Fibroblast of gingiva (primary cell): ENCODE data around the gene HOXB2.

Experiments used
- DNase-seq: peaks from one replicate; pipeline ENCODE4 v3.0.0-alpha.2; 2011; ENCODE audit warnings: low read depth

Gene HOXB2

GRCh38 chr17:48565925-48566710 is 21.2 kb upstream of the HOXB2 start:
- no peak for DNase-seq

GRCh38 chr17:48565022-48565554 is 20.2 kb upstream of the HOXB2 start:
- no peak for DNase-seq

DNA sequence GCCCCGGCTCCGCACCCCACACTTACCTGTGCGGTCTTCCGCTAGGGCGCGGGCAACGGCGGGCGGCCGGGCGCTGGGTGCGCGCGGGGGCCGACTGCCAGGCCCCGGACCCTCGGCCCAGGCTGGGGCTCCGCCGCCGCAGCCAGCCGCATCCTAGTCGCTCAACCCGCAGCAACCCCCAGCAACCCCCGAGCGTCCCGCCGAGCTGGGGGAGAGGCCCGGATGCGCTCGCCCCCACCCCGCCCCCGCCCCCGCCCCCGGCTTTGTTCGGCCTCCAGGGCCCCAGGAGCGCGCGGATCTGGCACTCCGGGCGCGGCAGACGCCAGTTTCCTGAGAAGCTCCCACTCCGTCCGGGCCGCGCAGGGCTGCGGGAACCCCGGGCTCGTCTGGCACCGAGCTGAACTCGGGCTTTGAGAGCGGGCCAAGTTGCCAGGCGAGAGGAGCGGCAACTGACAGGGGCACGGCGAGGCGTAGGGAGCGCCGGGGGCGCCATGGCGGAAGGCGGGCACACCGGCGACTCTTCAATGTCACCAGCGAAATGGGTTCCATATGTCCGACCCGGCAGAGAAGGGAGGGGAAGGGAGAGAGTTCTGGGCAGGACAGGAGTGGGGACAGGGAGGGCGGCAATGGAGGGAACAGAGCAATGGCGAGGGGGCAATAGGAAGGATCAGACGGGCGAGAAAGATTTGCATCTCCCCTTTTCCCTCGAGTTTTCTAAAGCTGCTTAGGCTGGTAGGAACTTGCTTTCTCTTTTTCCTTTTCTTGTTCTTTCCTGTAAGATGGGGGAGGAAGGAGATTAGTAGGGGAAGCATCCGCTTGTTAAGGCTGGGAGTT is 19.5 kb upstream of the HOXB2 start:
- DNase-seq, result no peak

DNA sequence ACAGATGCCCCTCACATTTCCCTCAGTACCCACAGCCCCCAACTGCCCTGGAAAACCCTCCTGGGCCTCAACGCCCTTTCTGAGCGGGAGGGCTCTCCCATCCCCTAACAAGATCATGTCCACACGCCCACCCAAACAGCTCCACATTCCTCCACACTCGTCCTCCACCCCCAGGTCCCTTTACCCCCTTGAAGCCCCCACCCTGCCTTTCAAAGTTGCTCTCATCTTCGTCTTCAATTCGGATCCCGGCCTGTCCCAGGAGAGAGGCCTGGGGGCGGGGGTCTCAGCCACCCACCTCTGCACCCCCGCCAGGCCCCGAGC is 18.9 kb upstream of the HOXB2 start:
- DNase-seq, result no peak

GRCh38 chr17:48563385-48563838 is 18.5 kb upstream of the HOXB2 start:
- DNase-seq, result no peak

GRCh38 chr17:48562934-48563333 is 18.0 kb upstream of the HOXB2 start:
- DNase-seq, result no peak

- DNase-seq, result no peak
These were observed 17.2 kb upstream of the HOXB2 start for GRCh38 chr17:48561884-48562810.

- no peak for DNase-seq
These were observed 15.2 kb upstream of the HOXB2 start for GRCh38 chr17:48559840-48560817.

DNA sequence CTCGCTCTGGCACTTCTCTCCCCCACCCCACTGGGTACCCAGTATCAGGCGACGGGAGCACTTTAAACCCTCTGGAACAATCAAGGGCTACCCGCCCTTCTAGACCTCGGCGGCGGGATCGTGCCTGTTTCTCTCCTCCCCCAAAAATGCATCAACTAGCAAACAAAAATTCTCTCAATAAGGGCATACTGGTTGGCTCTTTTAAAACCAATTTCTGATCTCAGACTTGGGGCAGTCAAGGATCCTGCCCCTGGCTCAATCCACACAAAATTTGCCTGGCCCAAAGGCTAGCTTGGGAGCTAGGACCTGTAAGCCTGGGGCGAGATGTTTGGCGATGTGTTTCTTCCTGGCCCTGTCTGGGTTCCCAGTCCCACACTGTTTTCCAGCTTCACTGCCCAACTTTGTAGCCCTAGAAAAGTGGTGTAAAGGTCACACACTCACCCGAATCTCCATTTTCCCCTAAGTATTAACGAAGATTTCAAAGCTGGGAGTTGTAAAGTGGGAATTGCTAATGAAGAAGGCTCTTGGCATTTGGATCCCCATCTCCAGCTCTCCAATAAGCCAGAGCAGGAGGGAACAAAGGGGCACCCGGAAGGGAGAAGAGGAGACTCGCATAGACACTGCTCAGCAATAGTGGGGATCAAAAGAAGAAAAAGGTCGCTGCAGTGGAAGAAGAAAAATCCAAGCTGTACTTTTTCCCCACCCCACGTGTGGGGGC is 14.4 kb upstream of the HOXB2 start:
- DNase-seq, result no peak

- no peak for DNase-seq
These were observed 13.9 kb upstream of the HOXB2 start for GRCh38 chr17:48558831-48559121.

DNA sequence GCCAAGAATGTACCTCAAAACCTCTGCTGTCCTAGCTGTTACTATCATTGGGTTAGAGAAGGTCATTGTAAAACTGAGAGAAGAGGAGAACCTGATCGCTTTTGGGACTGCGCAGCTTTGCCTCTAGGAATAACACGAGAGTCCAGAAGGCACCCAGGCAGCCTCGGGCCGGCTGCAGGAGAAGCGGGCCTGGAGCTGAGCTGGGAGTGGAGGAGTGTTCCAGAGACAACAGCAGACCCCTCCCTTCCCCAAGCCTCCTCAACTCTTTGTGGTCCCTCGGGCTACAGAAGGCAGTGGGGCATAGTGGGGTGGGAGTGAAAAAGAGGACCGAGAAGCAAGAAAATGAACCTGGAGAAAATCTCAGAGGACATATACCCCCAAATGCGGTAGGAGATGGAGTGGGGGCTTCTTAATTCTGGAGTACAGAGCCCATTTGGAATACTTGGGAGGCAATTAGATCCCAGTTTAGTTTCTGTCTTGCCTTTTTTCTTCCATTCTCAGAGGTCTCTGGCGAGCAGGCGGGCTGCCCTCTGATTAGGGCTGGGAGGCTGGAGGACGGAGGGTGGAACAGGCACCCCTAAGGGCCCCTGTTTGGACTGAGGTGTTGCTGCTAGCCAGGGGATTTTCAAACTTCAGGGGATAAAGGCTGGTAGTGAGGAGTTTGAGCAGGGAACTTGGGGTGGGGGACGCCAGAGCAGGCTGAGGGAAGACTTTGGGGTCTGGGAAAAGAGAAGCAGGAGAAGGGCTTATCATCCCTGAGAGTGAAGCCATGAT is 13.3 kb upstream of the HOXB2 start:
- no peak for DNase-seq

DNA sequence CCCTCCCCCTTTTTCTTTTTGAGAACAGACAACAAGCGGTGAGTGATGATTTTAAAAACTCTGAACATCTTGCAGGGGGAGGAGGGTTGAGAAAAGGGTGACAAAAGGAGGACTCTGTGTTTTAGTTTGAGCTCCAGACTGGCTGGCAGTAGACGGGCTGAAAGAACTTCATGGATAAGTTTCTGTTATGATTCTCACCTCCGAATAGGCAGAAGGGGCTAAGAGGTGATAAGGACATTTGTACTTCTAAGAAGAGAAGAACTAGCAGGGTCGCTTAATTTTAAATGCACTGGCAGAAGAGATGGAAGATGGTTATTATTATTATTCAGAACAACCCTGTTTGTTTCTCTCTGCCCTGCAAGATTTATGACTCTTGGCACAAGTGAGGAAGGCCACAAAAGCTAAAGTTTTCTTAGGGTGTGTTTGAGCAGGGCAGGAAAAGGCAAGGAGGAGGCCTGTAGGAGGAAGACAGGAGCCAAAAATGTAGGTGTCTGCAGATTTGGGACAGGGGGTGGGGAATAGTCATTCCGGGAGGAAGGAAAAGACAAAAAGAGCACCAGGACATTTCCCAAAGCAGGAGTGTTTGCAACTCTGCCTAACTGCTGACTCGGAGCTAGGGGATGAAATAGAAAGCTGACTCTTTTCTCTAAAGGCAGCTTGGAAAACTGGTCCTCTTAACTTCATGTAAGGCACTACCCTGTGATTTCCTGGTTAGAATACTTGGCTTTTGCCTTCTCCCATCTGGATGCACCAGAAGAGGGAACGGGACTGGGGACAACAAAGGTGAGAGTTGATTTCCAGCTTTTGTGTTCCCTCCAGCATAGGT is 11.9 kb upstream of the HOXB2 start:
- no peak for DNase-seq

- no peak for DNase-seq
These were observed 11.3 kb upstream of the HOXB2 start for GRCh38 chr17:48556229-48556575.

GRCh38 chr17:48555258-48556228 is 10.6 kb upstream of the HOXB2 start:
- no peak for DNase-seq

GRCh38 chr17:48554412-48555257 is 9.7 kb upstream of the HOXB2 start:
- DNase-seq, result no peak

GRCh38 chr17:48553826-48554225 is 8.9 kb upstream of the HOXB2 start:
- DNase-seq, result no peak

DNA sequence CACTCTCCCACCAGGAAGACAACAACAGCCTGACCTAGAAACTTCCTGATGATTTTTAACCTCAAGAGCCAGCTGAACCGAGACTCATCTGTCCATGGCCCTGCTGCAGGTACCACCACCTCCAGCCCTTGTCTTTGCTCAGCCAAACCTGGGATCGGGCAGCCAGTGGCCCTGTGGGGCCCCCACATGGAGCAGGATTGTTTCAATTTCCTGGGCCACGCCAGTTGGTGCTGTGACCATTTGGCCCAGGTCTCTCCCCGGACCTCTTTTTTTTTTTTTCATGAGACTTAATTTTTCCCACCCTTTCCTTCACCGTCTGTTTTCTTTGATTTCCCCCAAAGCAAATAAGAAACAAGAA is 8.3 kb upstream of the HOXB2 start:
- DNase-seq, result no peak
